Adrenal gland (tissue), 5 donors: ENCODE measurements around the gene ASMTL.

Experiments
- POLR2A ChIP-seq, 2 donors: fragments of 450-650 bp; IDR thresholded peaks; one replicate each; pipeline ENCODE4 v1.6.1; 2017; ENCODE audit warnings: antibody characterized with exemption in 2 of 2, mild to moderate bottlenecking in 2 of 2, moderate library complexity in 1 of 2
- TF ChIP-seq, protein P1 (sequence below), 6 experiments: fragments of 450-650 bp in 4 of 6; fragments of 200-600 bp in 2 of 6; sonication (generic) in 1 of 6; IDR thresholded peaks; 1 replicate in 5 of 6; 2 replicates in 1 of 6; pipeline versions ENCODE4 v1.5.1 to v1.8.0; 2016 to 2021; ENCODE audit warnings: antibody characterized with exemption in 6 of 6, mild to moderate bottlenecking in 2 of 6, moderate library complexity in 1 of 6
- donor health status: DM: no; HTN: no; CAD: no.

DNA sequence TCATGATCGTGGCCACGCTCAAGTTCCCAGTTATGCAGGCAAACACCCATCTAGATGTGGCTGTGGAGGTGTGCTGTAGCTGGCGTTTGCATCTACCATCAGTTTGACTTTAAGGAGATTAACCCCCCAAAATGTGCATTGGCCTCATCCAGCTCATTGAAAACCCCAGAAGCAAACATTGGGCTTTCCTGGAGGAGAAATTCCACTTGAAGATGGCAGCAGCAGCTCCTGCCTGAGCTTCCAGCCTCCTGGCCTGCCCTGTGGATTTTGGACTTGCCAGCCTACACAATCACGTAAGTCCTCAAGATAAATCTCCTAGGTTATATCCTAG lies 30.6 kb downstream of the ASMTL start:
- no peak for TF ChIP-seq POLR2A (IDR thresholded peaks at IDR 0.05)
- TF ChIP-seq, protein P1, sequence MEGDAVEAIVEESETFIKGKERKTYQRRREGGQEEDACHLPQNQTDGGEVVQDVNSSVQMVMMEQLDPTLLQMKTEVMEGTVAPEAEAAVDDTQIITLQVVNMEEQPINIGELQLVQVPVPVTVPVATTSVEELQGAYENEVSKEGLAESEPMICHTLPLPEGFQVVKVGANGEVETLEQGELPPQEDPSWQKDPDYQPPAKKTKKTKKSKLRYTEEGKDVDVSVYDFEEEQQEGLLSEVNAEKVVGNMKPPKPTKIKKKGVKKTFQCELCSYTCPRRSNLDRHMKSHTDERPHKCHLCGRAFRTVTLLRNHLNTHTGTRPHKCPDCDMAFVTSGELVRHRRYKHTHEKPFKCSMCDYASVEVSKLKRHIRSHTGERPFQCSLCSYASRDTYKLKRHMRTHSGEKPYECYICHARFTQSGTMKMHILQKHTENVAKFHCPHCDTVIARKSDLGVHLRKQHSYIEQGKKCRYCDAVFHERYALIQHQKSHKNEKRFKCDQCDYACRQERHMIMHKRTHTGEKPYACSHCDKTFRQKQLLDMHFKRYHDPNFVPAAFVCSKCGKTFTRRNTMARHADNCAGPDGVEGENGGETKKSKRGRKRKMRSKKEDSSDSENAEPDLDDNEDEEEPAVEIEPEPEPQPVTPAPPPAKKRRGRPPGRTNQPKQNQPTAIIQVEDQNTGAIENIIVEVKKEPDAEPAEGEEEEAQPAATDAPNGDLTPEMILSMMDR (IDR thresholded peaks at IDR 0.05), result no peak
